ENCODE results near the gene TAB2. TPM values are rescaled to one million over a fixed set of nuclear protein-coding genes. Genes with fewer than 3 reads are reported as not detected.

The TAB2 gene
- total and polyA plus RNA-seq, 2 experiments from 2014 or later, result 19.8 to 59.2 TPM

DNA sequence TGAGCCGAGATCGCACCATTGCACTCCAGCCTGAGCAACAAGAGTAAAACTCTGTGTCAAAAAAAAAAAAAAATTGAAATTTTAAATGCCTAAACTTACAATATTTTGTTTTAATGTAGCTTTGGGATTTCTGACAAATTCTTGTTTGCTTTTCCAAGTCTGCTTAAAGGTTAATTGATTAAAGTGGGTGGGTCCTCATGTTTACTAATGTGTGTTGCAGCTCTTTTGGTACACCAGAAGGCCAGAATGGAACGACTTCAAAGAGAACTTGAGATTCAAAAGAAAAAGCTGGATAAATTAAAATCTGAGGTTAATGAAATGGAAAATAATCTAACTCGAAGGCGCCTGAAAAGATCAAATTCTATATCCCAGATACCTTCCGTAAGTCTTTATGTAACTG lies 79.9 kb downstream of the TAB2 start:
- H3K27ac Mint-ChIP-seq, result no peak overlapping the region
- no peak overlapping the region for H3K4me3 Mint-ChIP-seq
- peaks cover 8% of the 10 kb centered on the region; the same call in 2 of the 3 replicates for H3K4me1 Mint-ChIP-seq
- DNase-seq (ENCODE audit: low spot score) (no peak), ATAC-seq (no peak)
- no peak overlapping the region for H3K4me2 ChIP-seq
- H4K20me1 ChIP-seq (replicated peaks; ENCODE audit: insufficient read depth), result no peaks in the 10 kb centered on the region
- no peaks in the 10 kb centered on the region for H3F3A ChIP-seq (replicated peaks; ENCODE audit: low read depth)
- no peak for TF ChIP-seq POLR2AphosphoS5 (IDR thresholded peaks at IDR 0.05; ENCODE audit: low read depth)
- TF ChIP-seq, protein P1, sequence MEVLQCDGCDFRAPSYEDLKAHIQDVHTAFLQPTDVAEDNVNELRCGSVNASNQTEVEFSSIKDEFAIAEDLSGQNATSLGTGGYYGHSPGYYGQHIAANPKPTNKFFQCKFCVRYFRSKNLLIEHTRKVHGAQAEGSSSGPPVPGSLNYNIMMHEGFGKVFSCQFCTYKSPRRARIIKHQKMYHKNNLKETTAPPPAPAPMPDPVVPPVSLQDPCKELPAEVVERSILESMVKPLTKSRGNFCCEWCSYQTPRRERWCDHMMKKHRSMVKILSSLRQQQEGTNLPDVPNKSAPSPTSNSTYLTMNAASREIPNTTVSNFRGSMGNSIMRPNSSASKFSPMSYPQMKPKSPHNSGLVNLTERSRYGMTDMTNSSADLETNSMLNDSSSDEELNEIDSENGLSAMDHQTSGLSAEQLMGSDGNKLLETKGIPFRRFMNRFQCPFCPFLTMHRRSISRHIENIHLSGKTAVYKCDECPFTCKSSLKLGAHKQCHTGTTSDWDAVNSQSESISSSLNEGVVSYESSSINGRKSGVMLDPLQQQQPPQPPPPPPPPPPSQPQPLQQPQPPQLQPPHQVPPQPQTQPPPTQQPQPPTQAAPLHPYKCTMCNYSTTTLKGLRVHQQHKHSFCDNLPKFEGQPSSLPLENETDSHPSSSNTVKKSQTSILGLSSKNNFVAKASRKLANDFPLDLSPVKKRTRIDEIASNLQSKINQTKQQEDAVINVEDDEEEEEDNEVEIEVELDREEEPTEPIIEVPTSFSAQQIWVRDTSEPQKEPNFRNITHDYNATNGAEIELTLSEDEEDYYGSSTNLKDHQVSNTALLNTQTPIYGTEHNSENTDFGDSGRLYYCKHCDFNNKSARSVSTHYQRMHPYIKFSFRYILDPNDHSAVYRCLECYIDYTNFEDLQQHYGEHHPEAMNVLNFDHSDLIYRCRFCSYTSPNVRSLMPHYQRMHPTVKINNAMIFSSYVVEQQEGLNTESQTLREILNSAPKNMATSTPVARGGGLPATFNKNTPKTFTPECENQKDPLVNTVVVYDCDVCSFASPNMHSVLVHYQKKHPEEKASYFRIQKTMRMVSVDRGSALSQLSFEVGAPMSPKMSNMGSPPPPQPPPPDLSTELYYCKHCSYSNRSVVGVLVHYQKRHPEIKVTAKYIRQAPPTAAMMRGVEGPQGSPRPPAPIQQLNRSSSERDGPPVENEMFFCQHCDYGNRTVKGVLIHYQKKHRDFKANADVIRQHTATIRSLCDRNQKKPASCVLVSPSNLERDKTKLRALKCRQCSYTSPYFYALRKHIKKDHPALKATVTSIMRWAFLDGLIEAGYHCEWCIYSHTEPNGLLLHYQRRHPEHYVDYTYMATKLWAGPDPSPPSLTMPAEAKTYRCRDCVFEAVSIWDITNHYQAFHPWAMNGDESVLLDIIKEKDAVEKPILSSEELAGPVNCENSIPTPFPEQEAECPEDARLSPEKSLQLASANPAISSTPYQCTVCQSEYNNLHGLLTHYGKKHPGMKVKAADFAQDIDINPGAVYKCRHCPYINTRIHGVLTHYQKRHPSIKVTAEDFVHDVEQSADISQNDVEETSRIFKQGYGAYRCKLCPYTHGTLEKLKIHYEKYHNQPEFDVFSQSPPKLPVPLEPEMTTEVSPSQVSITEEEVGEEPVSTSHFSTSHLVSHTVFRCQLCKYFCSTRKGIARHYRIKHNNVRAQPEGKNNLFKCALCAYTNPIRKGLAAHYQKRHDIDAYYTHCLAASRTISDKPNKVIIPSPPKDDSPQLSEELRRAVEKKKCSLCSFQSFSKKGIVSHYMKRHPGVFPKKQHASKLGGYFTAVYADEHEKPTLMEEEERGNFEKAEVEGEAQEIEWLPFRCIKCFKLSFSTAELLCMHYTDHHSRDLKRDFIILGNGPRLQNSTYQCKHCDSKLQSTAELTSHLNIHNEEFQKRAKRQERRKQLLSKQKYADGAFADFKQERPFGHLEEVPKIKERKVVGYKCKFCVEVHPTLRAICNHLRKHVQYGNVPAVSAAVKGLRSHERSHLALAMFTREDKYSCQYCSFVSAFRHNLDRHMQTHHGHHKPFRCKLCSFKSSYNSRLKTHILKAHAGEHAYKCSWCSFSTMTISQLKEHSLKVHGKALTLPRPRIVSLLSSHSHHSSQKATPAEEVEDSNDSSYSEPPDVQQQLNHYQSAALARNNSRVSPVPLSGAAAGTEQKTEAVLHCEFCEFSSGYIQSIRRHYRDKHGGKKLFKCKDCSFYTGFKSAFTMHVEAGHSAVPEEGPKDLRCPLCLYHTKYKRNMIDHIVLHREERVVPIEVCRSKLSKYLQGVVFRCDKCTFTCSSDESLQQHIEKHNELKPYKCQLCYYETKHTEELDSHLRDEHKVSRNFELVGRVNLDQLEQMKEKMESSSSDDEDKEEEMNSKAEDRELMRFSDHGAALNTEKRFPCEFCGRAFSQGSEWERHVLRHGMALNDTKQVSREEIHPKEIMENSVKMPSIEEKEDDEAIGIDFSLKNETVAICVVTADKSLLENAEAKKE (CRISPR knock-in tag; IDR thresholded peaks at IDR 0.05), result no peak
- TF ChIP-seq EZH2phosphoT487 (IDR thresholded peaks at IDR 0.05; ENCODE audit: unreplicated experiment), result no peak
- no peak for TF ChIP-seq ZNF331 (CRISPR knock-in tag; IDR thresholded peaks at IDR 0.05; ENCODE audit: low read depth)
- TF ChIP-seq, protein P2, sequence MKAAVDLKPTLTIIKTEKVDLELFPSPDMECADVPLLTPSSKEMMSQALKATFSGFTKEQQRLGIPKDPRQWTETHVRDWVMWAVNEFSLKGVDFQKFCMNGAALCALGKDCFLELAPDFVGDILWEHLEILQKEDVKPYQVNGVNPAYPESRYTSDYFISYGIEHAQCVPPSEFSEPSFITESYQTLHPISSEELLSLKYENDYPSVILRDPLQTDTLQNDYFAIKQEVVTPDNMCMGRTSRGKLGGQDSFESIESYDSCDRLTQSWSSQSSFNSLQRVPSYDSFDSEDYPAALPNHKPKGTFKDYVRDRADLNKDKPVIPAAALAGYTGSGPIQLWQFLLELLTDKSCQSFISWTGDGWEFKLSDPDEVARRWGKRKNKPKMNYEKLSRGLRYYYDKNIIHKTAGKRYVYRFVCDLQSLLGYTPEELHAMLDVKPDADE (IDR thresholded peaks at IDR 0.05), result no peak
- no peak for TF ChIP-seq EZH2 (IDR thresholded peaks at IDR 0.05; ENCODE audit: low read depth, unreplicated experiment)
- TF ChIP-seq, protein P3, sequence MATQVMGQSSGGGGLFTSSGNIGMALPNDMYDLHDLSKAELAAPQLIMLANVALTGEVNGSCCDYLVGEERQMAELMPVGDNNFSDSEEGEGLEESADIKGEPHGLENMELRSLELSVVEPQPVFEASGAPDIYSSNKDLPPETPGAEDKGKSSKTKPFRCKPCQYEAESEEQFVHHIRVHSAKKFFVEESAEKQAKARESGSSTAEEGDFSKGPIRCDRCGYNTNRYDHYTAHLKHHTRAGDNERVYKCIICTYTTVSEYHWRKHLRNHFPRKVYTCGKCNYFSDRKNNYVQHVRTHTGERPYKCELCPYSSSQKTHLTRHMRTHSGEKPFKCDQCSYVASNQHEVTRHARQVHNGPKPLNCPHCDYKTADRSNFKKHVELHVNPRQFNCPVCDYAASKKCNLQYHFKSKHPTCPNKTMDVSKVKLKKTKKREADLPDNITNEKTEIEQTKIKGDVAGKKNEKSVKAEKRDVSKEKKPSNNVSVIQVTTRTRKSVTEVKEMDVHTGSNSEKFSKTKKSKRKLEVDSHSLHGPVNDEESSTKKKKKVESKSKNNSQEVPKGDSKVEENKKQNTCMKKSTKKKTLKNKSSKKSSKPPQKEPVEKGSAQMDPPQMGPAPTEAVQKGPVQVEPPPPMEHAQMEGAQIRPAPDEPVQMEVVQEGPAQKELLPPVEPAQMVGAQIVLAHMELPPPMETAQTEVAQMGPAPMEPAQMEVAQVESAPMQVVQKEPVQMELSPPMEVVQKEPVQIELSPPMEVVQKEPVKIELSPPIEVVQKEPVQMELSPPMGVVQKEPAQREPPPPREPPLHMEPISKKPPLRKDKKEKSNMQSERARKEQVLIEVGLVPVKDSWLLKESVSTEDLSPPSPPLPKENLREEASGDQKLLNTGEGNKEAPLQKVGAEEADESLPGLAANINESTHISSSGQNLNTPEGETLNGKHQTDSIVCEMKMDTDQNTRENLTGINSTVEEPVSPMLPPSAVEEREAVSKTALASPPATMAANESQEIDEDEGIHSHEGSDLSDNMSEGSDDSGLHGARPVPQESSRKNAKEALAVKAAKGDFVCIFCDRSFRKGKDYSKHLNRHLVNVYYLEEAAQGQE (IDR thresholded peaks at IDR 0.05; ENCODE audit: unreplicated experiment), result no peak
- H3K79me2 ChIP-seq (replicated peaks; ENCODE audit: insufficient read depth), result peaks cover 28% of the 10 kb centered on the region
- H2AFZ ChIP-seq, result no peak overlapping the region
- H3K9me2 ChIP-seq (ENCODE audit: insufficient read depth), result no peaks in the 10 kb centered on the region
- H3K9me3 Mint-ChIP-seq, result no peaks in the 10 kb centered on the region
- H3K27ac ChIP-seq (ENCODE audit: low read depth), result no peak overlapping the region
- H3K4me1 ChIP-seq (ENCODE audit: insufficient read depth), result no peaks in the 10 kb centered on the region; the same call in 1 of the 2 replicates
- no peaks in the 10 kb centered on the region for H3K27me3 ChIP-seq (ENCODE audit: insufficient read depth)
- H3K36me3 ChIP-seq (ENCODE audit: insufficient read depth), result peaks cover 14% of the 10 kb centered on the region; the same call in 1 of the 2 replicates
- H3K36me3 Mint-ChIP-seq (ENCODE audit: low read depth), result peaks cover 26% of the 10 kb centered on the region
- H3K27me3 Mint-ChIP-seq (ENCODE audit: insufficient read depth, low read depth, poor library complexity), result no peaks in the 10 kb centered on the region
- H3K4me3 ChIP-seq, result no peak overlapping the region
